PFSK-1 (cell line): ENCODE data around the gene INPP4B.

Experiments used
- FOXP2 ChIP-seq: optimal IDR thresholded peaks from 2 replicates; pipeline ENCODE3; 2011; ENCODE audit warnings: borderline replicate concordance, control low read depth, inconsistent platforms; ENCODE audit not compliant: insufficient read depth; ENCODE audit errors: extremely low read length, extremely low read depth
- POLR2AphosphoS5 ChIP-seq: IDR thresholded peaks from 2 replicates; pipeline ENCODE4 v1.6.1; 2012; ENCODE audit warnings: low read depth, mild to moderate bottlenecking, control low read depth, low read length, moderate library complexity
- REST ChIP-seq, 2 experiments: IDR thresholded peaks; 2 replicates each; pipeline versions ENCODE4 v1.6.1 to v1.8.0; 2011 to 2012; ENCODE audit warnings: low read depth in 2 of 2, low read length in 2 of 2, control low read depth in 1 of 2, inconsistent platforms in 1 of 2, mild to moderate bottlenecking in 1 of 2, moderate library complexity in 1 of 2; ENCODE audit not compliant: insufficient read depth in 1 of 2
- SIN3A ChIP-seq: IDR thresholded peaks from 2 replicates; pipeline ENCODE4 v1.6.1; 2012; ENCODE audit warnings: mild to moderate bottlenecking, low read length, moderate library complexity, borderline replicate concordance; ENCODE audit not compliant: insufficient read depth
- TAF1 ChIP-seq: IDR thresholded peaks from 2 replicates; pipeline ENCODE4 v1.6.1; 2012; ENCODE audit warnings: low read length, control low read depth, borderline replicate concordance; ENCODE audit not compliant: insufficient read depth

The INPP4B gene

GRCh38 chr4:142156256-142156655 lies 689.8 kb downstream of the INPP4B start:
- TF ChIP-seq FOXP2 (no peak), SIN3A (no peak)

- TF ChIP-seq POLR2AphosphoS5 (no peak), REST (IDR thresholded peaks at IDR 0.05; ENCODE audit: insufficient read depth in 1 of 2, low read depth in 2 of 2, low read length in 2 of 2) (no peak)
Observed at GRCh38 chr4:142155347-142155746, 690.8 kb downstream of the INPP4B start.

GRCh38 chr4:142150483-142150882 lies 695.6 kb downstream of the INPP4B start:
- no peak for TF ChIP-seq POLR2AphosphoS5
- no peak for TF ChIP-seq FOXP2
- TF ChIP-seq TAF1: no peak
- no peak for TF ChIP-seq SIN3A
- no peak for TF ChIP-seq REST (IDR thresholded peaks at IDR 0.05; ENCODE audit: insufficient read depth in 1 of 2, low read depth in 2 of 2, low read length in 2 of 2)

- TF ChIP-seq FOXP2 (no peak), POLR2AphosphoS5 (no peak), SIN3A (no peak), REST (IDR thresholded peaks at IDR 0.05; ENCODE audit: insufficient read depth in 1 of 2, low read depth in 2 of 2, low read length in 2 of 2) (no peak), TAF1 (no peak)
Observed at GRCh38 chr4:142144813-142145212, 701.3 kb downstream of the INPP4B start.

- no peak for TF ChIP-seq POLR2AphosphoS5
- TF ChIP-seq REST (IDR thresholded peaks at IDR 0.05; ENCODE audit: insufficient read depth in 1 of 2, low read depth in 2 of 2, low read length in 2 of 2): no peak
Observed at GRCh38 chr4:142142366-142143054, 703.6 kb downstream of the INPP4B start.

GRCh38 chr4:142141224-142141623 lies 704.9 kb downstream of the INPP4B start:
- no peak for TF ChIP-seq FOXP2
- no peak for TF ChIP-seq TAF1
- no peak for TF ChIP-seq SIN3A
- no peak for TF ChIP-seq REST (IDR thresholded peaks at IDR 0.05; ENCODE audit: insufficient read depth in 1 of 2, low read depth in 2 of 2, low read length in 2 of 2)
